GM10266 (cell line): ENCODE results near the gene CIZ1.
"Not testable (repeated sequence)": the region's sequence is repeated elsewhere in the genome, so short reads cannot be mapped to it uniquely, and the experiment has no call there.

Experiments used
- DNase-seq: peaks from one replicate; pipeline ENCODE4 v3.0.0; 2012; ENCODE audit errors: extremely low spot score
- TF ChIP-seq, protein P1 (sequence below): IDR thresholded peaks from 2 replicates; pipeline ENCODE4 v1.5.1; 2012; ENCODE audit warnings: mild to moderate bottlenecking, low read depth; ENCODE audit not compliant: control insufficient read depth, insufficient read depth; ENCODE audit errors: missing control alignments

Gene CIZ1

DNA sequence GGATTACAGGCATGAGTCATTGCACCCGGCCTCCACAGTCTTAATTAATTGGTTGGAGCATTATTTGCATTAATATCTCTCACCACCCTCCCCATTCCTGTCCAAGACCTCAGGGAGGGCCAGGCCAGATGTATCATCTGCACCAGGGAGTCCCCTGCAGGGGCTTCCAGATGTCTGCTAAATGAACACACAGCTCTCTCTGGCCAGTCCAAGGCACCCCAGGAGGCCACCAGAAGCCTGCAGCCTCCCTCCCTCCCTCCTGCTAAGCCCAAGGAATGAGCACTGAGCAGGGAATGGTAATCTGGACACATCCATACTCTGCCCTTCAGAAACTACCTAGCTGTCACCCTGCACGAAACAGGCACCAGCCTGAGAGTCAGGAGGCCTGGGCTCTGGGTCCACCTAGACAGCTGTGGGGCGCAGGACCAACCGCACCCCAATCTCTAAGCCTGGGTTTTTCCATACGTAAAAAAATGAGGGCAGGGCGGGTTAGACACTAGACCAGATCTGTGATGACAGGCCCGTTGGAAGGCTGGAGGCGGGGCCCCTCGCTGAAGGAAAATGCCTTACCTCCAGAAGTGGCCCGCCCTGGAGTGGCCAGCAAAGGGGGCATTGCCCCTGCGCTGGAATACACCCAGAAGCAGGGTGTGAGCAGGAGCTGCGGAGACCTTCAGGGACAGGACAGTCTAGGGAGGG lies 8.3 kb downstream of the CIZ1 start:
- no peak for DNase-seq
- TF ChIP-seq, protein P1, sequence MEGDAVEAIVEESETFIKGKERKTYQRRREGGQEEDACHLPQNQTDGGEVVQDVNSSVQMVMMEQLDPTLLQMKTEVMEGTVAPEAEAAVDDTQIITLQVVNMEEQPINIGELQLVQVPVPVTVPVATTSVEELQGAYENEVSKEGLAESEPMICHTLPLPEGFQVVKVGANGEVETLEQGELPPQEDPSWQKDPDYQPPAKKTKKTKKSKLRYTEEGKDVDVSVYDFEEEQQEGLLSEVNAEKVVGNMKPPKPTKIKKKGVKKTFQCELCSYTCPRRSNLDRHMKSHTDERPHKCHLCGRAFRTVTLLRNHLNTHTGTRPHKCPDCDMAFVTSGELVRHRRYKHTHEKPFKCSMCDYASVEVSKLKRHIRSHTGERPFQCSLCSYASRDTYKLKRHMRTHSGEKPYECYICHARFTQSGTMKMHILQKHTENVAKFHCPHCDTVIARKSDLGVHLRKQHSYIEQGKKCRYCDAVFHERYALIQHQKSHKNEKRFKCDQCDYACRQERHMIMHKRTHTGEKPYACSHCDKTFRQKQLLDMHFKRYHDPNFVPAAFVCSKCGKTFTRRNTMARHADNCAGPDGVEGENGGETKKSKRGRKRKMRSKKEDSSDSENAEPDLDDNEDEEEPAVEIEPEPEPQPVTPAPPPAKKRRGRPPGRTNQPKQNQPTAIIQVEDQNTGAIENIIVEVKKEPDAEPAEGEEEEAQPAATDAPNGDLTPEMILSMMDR, result no peak

- not testable (repeated sequence) for DNase-seq
Observed at GRCh38 chr9:128181480-128181879, 9.9 kb downstream of the CIZ1 start.

DNA sequence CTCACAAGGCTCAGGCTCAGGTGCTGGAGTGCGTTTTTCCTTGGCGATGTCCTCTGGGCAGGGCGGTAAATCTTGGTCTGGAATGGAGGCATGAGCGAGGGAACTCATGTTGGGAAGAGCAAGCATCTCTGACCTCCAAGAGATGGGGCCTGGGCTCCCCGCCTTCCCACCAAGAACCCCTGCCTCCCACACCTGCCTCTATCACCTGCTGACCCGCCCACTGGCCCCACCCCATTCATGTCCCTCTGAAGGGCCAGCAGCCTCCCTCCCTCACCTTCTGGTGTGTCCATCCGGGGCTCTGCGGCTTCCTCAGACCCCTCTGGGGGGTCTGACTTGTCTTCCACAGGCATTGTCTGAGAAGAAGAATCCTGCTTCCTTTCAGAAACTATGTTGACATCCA lies 10.9 kb downstream of the CIZ1 start:
- TF ChIP-seq, protein P1, result no peak
- no peak for DNase-seq

DNA sequence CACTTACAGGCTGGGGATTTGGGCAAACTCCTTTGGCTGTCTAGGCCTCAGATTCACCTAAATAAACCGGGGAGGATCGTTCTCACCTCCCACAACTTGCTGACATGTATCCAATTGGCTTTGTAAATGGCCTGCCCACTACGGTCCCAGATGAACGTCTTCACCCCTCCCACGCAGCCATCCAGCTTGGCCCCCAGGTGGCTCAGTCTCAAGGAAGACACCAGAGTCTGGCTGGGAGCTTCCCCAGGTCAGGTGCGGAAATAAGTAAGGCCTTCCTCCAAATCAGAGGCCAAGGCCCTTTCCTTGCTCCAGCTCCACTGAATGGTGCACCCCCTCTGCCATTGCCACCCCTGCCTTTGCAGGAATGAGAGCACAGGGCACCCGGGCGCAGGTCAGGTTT lies 11.4 kb downstream of the CIZ1 start:
- TF ChIP-seq, protein P1, result no peak
- DNase-seq, result no peak

- TF ChIP-seq, protein P1, result no peak
Observed at GRCh38 chr9:128178806-128179431, 12.5 kb downstream of the CIZ1 start.

DNA sequence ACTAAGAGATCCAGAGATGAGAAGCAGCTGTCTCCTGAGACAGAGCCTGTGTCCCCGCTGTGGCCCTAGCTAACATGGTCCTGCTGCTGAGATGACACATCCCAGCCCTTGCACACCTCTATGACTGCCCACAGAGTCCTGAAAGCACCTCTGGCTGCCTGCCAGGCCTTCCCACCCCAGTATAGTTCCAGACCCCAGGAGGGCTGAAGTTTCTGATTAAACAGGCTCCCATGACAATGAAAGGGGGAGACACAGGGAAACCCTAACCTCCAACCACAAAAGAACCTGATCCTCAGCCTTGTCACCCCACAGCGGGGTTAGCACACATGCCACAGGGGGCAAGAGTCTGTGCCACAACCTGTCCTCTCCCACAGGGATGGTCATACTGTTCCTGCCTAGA lies 15.6 kb downstream of the CIZ1 start:
- no peak for DNase-seq

More at GRCh38 chr9:128178806-128179431, 12.5 kb downstream of the CIZ1 start:
- DNase-seq, result no peak

GRCh38 chr9:128175102-128175563 lies 16.2 kb downstream of the CIZ1 start:
- TF ChIP-seq, protein P1, result no peak
- DNase-seq, result no peak

More for the DNA sequence above, 15.6 kb downstream of the CIZ1 start:
- TF ChIP-seq, protein P1, result no peak
